ENCODE measurements around the gene SLC6A17.

DNA sequence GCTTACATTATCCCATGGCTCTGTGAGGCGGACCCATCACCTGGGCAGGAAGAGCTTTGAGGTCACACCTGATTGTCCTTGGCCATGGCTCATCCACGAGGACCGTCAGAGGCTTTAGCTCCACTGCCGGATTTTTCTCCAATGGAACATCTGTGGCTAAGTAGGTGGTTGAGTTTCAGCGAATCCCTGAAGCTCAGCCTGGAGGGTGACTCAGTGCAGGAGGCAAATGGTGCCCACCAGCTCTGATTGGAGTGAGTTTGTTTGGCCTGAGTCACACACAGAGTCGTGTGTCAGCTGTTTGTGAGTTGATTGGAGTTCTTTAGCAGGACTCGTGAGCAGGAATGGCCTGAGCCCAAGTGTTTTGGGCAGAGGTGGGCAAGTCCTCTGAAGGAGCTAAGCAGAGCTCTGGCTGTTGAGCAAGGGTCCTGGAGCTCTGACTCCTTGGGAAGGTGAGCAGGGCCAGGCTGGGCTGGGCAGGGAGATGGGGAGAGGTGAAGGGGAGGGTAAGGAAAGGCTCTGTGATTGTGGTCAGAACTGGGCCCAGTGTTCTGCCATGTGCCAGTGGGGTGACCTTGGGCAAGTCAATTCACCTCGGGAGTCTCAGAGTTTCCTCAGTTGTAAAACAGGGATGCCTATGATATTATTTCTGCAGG is 2.0 kb downstream of the SLC6A17 start:
- TF ChIP-seq POLR2A (IDR thresholded peaks at IDR 0.05; ENCODE audit: low read depth, low read length) (no peak), POLR2AphosphoS5 (IDR thresholded peaks at IDR 0.05; ENCODE audit: low read depth, low read length) (no peak), TAF1 (IDR thresholded peaks at IDR 0.05; ENCODE audit: low read depth, low read length) (no peak), POU2F2 (IDR thresholded peaks at IDR 0.05; ENCODE audit: low read depth, low read length) (no peak), SPI1 (IDR thresholded peaks at IDR 0.05; ENCODE audit: low read depth, low read length) (no peak)

Data from GM12891 (cell line).